Suppressor macrophage treated with lipopolysaccharide for 1 hour (primary cell): ENCODE results near the gene SCUBE1.

Source experiments
- DNase-seq, 3 donors: peaks; one replicate each; pipeline ENCODE4 v3.0.0-alpha.2; 2020 to 2022

The SCUBE1 gene

GRCh38 chr22:43326331-43327156 is 16.6 kb downstream of the SCUBE1 start:
- DNase-seq: no peak

GRCh38 chr22:43325176-43325575 is 18.0 kb downstream of the SCUBE1 start:
- DNase-seq: no peak

- DNase-seq: no peak
These were observed 21.9 kb downstream of the SCUBE1 start for GRCh38 chr22:43320943-43321900.

GRCh38 chr22:43319661-43320486 is 23.3 kb downstream of the SCUBE1 start:
- peak in 1 of 3 donors; percentile 8 for DNase-seq

GRCh38 chr22:43317239-43317638 is 25.9 kb downstream of the SCUBE1 start:
- DNase-seq: no peak

GRCh38 chr22:43315687-43316217 is 27.4 kb downstream of the SCUBE1 start:
- DNase-seq: no peak

GRCh38 chr22:43314611-43315010 is 28.6 kb downstream of the SCUBE1 start:
- DNase-seq: no peak

- no peak for DNase-seq
These were observed 29.2 kb downstream of the SCUBE1 start for GRCh38 chr22:43313890-43314474.

- peak; percentile 39 to 53 (median 49) for DNase-seq
These were observed 29.8 kb downstream of the SCUBE1 start for GRCh38 chr22:43313244-43313889.

GRCh38 chr22:43312608-43313007 is 30.6 kb downstream of the SCUBE1 start:
- no peak for DNase-seq

- no peak for DNase-seq
These were observed 32.4 kb downstream of the SCUBE1 start for GRCh38 chr22:43310798-43311197.

GRCh38 chr22:43310311-43310710 is 32.9 kb downstream of the SCUBE1 start:
- DNase-seq: no peak

GRCh38 chr22:43308836-43309235 is 34.3 kb downstream of the SCUBE1 start:
- DNase-seq: no peak

- no peak for DNase-seq
These were observed 34.9 kb downstream of the SCUBE1 start for GRCh38 chr22:43308060-43308830.

- no peak for DNase-seq
These were observed 37.4 kb downstream of the SCUBE1 start for GRCh38 chr22:43305806-43306205.

- DNase-seq: no peak
These were observed 38.2 kb downstream of the SCUBE1 start for GRCh38 chr22:43304831-43305590.

GRCh38 chr22:43303751-43304150 is 39.4 kb downstream of the SCUBE1 start:
- no peak for DNase-seq

- no peak for DNase-seq
These were observed 40.0 kb downstream of the SCUBE1 start for GRCh38 chr22:43303166-43303565.

GRCh38 chr22:43302531-43303041 is 40.6 kb downstream of the SCUBE1 start:
- DNase-seq: no peak

GRCh38 chr22:43301866-43302265 is 41.3 kb downstream of the SCUBE1 start:
- DNase-seq: no peak
